ENCODE data around the gene LCE6A. TPM values are rescaled to one million over a fixed set of nuclear protein-coding genes. Genes with fewer than 3 reads are reported as not detected.

The LCE6A gene, protein sequence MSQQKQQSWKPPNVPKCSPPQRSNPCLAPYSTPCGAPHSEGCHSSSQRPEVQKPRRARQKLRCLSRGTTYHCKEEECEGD
- not detected in 2 replicates for total RNA-seq
- not detected in 2 replicates for polyA plus RNA-seq

- Histone ChIP-seq H3K9me3 (ENCODE audit: low read depth) (no peaks in the 10 kb centered on the region), H3K9me2 (replicated peaks; ENCODE audit: insufficient read depth) (no peaks in the 10 kb centered on the region), H3K4me3 (no peak within 1 kb of the TSS), H4K20me1 (ENCODE audit: insufficient read depth, poor library complexity, severe bottlenecking) (no peaks in the 10 kb centered on the region), H3K27me3 (no peaks in the 10 kb centered on the region), H3K79me2 (no peaks in the 10 kb centered on the region), H3K36me3 (replicated peaks; ENCODE audit: insufficient read depth, low read depth) (no peaks in the 10 kb centered on the region), H2AFZ (no peak within 1 kb of the TSS), H3K27ac (no peak within 1 kb of the TSS), H3K4me2 (no peak within 1 kb of the TSS), H3K4me1 (ENCODE audit: insufficient read depth) (no peaks in the 10 kb centered on the region)
- 43% methylated on average over 3 of the region's 3 CpGs for WGBS (ENCODE audit: low lambda C conversion rate, missing lambda C conversion rate)
- no peak for DNase-seq (ENCODE audit: low spot score)
- TF ChIP-seq CTCF (IDR thresholded peaks at IDR 0.05; ENCODE audit: poor library complexity) (no peak), EZH2phosphoT487 (IDR thresholded peaks at IDR 0.05; ENCODE audit: low read depth, severe bottlenecking, unreplicated experiment) (no peak), EZH2 (IDR thresholded peaks at IDR 0.05; ENCODE audit: borderline replicate concordance) (no peak)
Observed at GRCh38 chr1:152842556-152842955, at the start of gene LCE6A. Gene LCE6A (plus strand): TSS chr1:152842856. CDS start chr1:152843521, 665 bp downstream.

DNA sequence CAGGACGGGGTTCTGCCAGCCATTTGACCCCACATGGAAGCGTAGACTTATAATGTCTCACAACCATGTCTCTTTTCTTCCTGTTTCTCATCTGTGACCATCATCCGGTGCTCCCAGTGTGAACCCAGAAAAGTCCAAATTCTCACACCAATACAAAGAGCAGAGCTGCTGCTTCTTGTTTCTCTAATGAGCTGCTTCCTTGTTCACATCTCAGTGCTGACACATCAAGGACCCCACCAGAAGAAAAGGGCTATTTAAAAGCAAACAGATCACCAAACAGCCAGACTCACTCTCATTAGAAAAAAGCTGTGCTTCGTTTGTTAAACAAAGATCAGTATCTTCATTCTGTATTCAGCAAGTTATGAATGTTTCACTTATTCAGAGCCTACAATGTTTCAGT is 47.0 kb upstream of the LCE6A start:
- DNase-seq (ENCODE audit: low spot score) = no peak
- Histone ChIP-seq H3K4me1 (ENCODE audit: insufficient read depth) (no peaks in the 10 kb centered on the region), H4K20me1 (ENCODE audit: insufficient read depth, poor library complexity, severe bottlenecking) (no peaks in the 10 kb centered on the region), H3K9me3 (ENCODE audit: low read depth) (peaks cover 9% of the 10 kb centered on the region), H3K79me2 (no peaks in the 10 kb centered on the region), H3K4me3 (no peak overlapping the region), H3K27ac (no peak overlapping the region), H2AFZ (no peak overlapping the region), H3K36me3 (replicated peaks; ENCODE audit: insufficient read depth, low read depth) (no peaks in the 10 kb centered on the region), H3K4me2 (no peak overlapping the region), H3K27me3 (no peaks in the 10 kb centered on the region), H3K9me2 (replicated peaks; ENCODE audit: insufficient read depth) (no peaks in the 10 kb centered on the region)
- TF ChIP-seq EZH2 (IDR thresholded peaks at IDR 0.05; ENCODE audit: borderline replicate concordance) = no peak
- no peak for TF ChIP-seq CTCF (IDR thresholded peaks at IDR 0.05; ENCODE audit: poor library complexity)
- TF ChIP-seq EZH2phosphoT487 (IDR thresholded peaks at IDR 0.05; ENCODE audit: low read depth, severe bottlenecking, unreplicated experiment) = no peak
- 50% methylated on average over 4 of the region's 4 CpGs for WGBS (ENCODE audit: low lambda C conversion rate, missing lambda C conversion rate)

DNA sequence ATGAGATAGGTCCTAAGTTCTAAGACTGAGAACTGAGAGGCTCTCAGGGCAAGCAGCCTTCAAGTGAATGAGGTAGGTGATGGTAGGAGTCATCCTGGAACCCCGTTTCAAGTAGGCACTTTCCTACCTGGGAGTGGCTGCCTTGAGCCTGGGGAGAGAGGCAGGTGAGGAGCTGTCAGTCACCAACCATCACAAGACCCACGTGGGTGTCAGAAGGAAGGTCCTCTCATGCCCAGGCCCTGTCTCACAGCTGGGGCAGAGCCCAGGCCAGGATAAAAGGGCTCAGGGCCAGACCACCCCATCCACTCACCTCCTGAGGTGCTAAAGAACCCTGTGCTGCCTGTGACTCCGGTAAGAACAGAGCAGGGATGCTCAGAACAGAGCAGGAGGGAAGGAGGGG is 46.2 kb upstream of the LCE6A start, which contains the start of gene LCE1D:
LCE1D (plus strand) TSS at position 301 of the 400 bp plus-strand sequence. CDS start 1,074 bp downstream, outside the sequence.
- no peak for TF ChIP-seq CTCF (IDR thresholded peaks at IDR 0.05; ENCODE audit: poor library complexity)
- TF ChIP-seq EZH2 (IDR thresholded peaks at IDR 0.05; ENCODE audit: borderline replicate concordance) = no peak
- TF ChIP-seq EZH2phosphoT487 (IDR thresholded peaks at IDR 0.05; ENCODE audit: low read depth, severe bottlenecking, unreplicated experiment) = no peak

More for the DNA sequence above, 46.2 kb upstream of the LCE6A start, which contains the start of gene LCE1D:
- no peaks in the 10 kb centered on the region for H3K9me2 ChIP-seq (replicated peaks; ENCODE audit: insufficient read depth)
- H3K27ac ChIP-seq = no peak within 1 kb of the TSS
- no peak within 1 kb of the TSS for H3K4me2 ChIP-seq
- no peaks in the 10 kb centered on the region for H3K36me3 ChIP-seq (replicated peaks; ENCODE audit: insufficient read depth, low read depth)
- H3K79me2 ChIP-seq = no peaks in the 10 kb centered on the region
- H2AFZ ChIP-seq = no peak within 1 kb of the TSS
- WGBS (ENCODE audit: low lambda C conversion rate, missing lambda C conversion rate) = 22% methylated on average over 3 of the region's 3 CpGs
- no peaks in the 10 kb centered on the region for H4K20me1 ChIP-seq (ENCODE audit: insufficient read depth, poor library complexity, severe bottlenecking)
- no peaks in the 10 kb centered on the region for H3K4me1 ChIP-seq (ENCODE audit: insufficient read depth)
- peaks cover 5% of the 10 kb centered on the region for H3K9me3 ChIP-seq (ENCODE audit: low read depth)
- H3K27me3 ChIP-seq = no peaks in the 10 kb centered on the region
- no peak for DNase-seq (ENCODE audit: low spot score)
- no peak within 1 kb of the TSS for H3K4me3 ChIP-seq
